ENCODE measurements around the gene TNFRSF8.

Gene TNFRSF8

DNA sequence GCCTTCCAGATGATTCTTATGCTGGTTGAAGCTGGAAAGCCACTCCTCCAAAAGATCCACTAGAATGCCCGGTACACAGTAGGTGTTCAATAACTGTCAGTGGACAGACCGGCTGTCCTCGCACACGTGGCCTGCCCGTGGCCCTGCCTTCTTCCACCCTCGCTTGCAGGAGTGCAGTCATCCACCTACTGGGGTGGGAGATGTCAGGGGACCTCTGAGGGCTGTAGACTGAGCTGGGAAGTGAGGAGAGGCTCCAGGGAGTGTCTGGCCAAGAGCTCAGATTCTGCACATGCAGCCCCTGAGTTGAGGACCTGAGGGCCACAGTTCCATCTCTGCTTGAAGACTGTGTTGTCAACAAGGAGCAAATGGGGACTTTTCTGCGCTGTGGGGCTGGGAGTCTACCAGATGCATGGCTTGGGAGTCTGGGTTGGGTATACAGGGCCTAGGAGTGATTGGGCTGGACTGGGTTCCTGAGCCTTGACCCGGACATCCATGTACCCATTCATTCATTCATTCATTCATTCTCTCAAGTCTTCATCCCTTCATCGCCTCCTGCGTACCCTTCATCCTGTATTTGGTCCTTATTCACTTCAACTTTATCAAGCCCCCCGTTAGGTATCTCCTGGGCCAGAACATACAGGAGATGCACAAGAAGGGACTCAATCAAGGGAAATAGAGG is 99.5 kb downstream of the TNFRSF8 start:
- no peak for DNase-seq

GRCh38 chr1:12163210-12163609 is 100.1 kb downstream of the TNFRSF8 start:
- DNase-seq = no peak

- DNase-seq = no peak
These were observed 101.1 kb downstream of the TNFRSF8 start for GRCh38 chr1:12164210-12164609.

- no peak for DNase-seq
These were observed 102.2 kb downstream of the TNFRSF8 start for GRCh38 chr1:12165342-12165741.

GRCh38 chr1:12166834-12167492 is 103.9 kb downstream of the TNFRSF8 start, which contains the start of gene TNFRSF1B:
TSS of gene TNFRSF1B (plus strand) at chr1:12166991. CDS start at chr1:12167092, 101 bp downstream.
- DNase-seq = peak; percentile 74

- DNase-seq = peak; percentile 56
These were observed 104.7 kb downstream of the TNFRSF8 start for GRCh38 chr1:12167493-12168429.

DNA sequence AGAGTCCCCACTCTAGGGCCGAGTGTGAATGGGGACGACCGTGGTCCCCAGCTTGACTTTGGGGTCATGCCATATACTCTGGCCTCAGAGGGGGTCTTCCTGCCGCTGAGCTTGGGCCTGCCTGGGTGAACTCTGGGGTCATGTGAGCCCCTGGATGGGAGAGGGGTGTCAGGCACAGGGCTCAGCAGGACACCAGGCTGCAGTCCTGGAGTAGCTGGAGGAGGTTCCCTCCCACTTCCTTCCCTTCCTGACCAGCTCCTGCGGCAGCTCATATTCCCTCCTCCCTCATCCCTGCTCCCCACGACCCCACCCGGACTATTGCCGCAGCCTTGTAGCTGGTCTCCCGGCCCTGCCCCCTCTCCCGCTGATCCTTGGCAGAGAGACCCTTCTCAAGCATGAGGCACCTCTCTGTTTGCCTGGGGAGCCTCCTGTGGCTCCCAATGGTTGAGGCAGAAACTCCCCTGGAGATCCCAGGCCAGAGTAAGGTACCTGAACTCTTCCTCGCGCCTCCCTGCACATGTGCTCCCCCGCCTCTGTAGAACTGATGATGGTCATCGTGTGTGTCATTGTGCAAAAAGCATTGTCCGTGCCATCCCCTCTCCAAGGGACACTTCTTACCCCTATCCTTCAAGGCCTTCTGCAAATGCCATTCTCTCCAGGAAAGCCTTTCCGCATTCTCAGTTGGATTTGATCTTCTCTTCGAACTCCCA is 105.5 kb downstream of the TNFRSF8 start:
- DNase-seq = no peak

DNA sequence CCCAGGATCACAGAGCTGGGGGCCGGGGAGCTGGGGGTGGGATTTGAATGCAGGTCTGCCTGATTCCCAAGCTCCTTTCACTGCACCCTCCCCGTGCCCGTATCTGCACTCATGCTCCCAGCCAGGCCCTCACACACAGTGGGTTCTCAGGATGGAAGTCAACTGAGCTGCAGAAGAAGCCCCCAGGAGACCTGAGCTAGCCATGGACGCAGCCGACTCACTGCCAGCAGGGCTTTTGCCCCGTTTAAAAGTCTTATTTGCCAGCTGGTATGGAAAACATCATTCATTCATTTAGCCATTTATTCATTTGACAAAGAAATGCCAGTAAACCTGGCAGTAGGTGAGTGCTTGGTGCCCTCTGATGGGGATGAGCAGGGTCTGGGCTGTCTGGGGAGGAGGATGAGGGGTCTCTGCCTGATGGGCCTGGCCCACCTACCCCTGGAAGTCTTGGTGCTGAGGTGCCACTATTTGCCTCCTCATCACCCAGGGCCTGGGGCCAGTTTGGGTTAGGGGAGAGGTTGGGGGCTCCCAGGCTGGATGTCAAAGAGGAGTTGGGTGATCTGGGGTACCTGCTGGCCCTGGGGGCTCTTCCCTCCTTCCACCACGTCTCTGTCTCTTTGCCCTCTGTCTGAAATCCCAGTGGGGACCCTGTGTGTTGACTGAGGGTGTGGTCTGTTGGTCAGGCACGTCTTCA is 106.5 kb downstream of the TNFRSF8 start:
- DNase-seq = no peak

GRCh38 chr1:12170263-12170671 is 107.2 kb downstream of the TNFRSF8 start:
- DNase-seq = no peak

- DNase-seq = no peak
These were observed 108.3 kb downstream of the TNFRSF8 start for GRCh38 chr1:12171206-12172041.

DNA sequence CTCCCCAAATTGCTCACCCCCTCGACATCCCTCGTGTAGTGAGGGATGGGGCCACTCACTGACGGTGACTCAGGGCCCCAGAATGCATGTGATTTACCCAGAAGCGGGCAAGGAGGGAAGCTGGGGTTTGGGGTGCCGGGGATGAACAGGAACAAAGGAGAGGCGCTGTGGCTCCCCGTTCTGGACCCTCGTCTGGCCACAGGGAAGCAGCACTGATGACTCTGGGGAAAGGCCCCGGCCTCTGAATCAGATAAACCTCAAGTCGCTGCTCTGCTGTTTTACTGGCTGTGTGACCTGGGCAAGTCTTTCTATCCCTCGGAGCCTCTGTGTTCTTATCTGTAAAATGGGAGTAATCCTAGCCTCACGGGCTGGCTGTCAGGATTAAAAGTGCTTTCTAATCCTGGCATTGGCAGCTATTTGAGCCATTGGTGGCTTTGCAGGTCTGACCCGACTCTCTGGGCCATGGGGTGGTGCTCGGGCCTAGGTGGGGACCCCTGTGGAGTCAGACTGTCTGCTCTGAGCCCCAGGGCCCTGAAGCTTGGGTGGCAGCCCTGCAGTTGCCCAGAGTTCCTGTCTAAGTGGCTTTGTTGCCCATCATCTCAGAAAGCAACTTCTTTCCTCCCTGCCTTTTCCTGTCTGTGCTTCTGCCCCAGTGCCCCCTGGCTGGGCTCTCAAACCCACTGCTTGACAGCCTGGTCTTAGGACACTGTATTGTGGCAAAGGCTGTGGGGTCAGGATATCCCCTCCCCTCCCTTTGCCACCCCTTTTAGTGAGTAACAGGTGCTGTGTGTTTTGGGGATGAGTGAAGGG is 109.1 kb downstream of the TNFRSF8 start:
- no peak for DNase-seq

DNA sequence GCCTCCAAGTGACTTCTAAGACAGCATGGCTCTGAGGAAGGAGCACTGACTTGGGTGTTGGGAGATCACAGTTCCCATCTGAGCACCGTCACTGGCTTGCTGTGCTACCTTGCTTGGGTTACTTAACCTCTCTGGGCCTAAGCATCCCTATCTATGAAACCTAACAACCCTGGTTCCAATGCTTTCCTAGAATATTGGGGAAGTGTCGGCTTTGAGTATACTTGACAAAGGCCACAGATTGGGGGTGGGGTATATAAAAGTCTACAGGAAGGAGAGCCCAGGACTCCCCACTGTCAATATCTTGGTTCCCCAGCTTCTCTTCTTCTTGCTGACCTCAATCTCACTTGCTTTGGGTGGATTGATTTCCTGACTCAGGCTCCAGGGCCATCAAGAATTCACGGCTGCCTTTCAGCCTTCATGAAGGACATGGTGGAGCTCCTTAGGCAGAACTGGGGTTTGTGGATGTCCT is 110.0 kb downstream of the TNFRSF8 start:
- no peak for DNase-seq

- no peak for DNase-seq
These were observed 110.6 kb downstream of the TNFRSF8 start for GRCh38 chr1:12173631-12174121.

DNA sequence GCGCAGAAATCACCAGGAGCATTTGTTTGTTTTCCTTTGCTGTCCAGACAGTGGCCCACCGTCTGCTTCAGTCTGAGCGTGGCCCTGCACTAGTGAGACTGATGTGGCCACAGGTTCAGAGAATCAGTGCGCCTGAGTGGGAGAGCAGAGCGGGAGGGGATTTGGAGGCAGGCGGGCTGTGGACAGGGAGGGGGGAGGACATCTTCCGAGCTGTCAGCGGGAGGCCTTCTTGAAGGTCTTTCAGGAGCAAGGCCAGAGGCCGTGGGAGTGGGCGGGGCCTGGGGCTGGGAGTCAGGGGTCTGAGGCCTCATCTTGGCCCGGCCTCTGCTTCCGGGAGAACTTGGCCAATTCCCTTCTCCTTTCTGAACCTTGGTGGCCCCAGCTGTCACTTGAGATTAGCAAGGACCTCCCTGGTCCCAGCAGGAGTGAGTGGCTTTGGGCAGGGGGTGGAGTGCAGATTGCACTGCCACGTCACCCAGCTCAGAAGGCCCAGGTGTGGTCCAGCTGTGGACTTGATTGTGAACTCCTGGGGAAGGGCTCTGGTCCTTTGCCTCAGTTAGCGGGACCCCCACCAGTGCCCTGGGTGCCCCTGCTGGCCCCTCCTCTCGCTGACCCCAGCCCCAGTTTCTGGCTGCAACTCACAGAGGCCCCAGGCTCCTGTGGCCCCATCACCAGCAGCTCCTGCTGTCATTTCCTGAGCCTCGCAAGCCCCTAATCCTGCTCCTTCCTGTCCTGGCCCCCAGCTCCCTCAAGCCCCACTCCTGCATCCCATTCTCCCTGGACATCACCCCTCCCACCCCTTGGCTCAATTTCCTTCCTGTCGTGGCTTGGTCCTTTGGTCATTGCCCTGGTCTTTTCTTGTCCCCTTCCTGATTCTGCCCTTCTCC is 112.1 kb downstream of the TNFRSF8 start:
- DNase-seq = peak; percentile 67

- DNase-seq = no peak
These were observed 113.4 kb downstream of the TNFRSF8 start for GRCh38 chr1:12176298-12177118.

DNA sequence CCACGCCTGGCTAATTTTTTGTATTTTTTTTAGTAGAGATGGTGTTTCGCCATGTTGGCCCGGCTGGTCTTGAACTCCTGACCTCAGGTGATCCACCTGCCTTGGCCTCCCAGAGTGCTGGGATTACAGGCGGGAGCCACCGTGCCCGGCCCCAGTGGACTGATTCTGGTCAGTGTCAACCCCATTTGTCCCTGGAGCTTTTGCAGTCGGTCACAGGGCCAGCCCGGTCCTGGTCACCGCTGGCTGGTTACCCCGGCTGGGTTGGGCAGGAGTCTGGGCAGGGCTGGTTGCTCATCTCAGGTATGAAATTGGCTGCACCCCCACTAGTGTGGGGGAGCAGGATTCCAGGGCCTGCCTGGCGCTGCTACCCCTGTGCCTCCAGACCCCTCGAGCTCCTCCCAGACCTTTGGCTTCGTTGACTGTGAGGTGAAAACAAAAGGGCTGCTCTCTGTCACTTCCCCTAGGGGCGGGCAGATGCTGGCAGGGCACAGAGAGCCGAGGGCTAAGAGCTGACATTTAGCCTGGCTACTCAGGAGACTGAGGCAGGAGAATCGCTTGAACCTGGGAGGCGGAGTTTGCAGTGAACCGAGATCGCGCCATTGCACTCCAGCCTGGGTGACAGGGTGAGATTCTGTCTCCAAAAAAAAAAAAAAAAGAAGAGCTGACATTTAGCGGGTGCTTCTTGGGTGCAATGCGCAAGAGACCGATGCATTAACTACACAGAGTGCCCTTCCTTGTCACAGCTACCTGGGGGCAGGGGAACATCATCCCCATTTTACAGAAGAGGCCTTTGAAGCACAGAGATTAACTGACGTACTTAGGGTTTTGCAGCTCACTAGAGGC is 114.3 kb downstream of the TNFRSF8 start:
- no peak for DNase-seq

- no peak for DNase-seq
These were observed 114.9 kb downstream of the TNFRSF8 start for GRCh38 chr1:12177999-12178441.

All from retina (tissue), 1 donor.